ENCODE results near the gene TBC1D22A.
"Not testable (repeated sequence)": the region's sequence is repeated elsewhere in the genome, so short reads cannot be mapped to it uniquely, and the experiment has no call there.

Gene TBC1D22A

GRCh38 chr22:47123827-47124442 lies 361.5 kb downstream of the TBC1D22A start:
- no peak for DNase-seq (ENCODE audit: low spot score)

DNA sequence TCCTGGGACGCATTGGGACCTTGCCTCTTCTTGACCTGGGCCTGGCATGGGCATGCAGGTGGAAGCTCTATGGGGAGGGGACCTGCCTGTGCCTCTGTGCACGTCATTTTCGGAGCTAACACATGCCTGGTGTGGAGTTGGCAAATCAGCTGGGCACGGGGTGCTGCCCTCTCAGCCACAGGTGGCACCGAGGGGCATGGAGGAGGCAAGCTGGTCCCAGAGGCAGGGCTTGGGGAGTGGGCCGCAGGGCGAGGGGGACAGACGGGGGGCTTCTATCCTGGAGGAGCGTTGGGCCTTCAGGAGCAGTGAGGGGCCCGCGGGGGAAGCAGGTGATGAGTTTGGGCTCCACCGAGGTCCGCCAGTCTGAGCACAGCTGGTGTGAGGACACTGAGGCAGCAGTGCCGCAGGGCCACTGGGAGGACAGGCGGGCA lies 362.0 kb downstream of the TBC1D22A start:
- DNase-seq (ENCODE audit: low spot score): no peak

DNA sequence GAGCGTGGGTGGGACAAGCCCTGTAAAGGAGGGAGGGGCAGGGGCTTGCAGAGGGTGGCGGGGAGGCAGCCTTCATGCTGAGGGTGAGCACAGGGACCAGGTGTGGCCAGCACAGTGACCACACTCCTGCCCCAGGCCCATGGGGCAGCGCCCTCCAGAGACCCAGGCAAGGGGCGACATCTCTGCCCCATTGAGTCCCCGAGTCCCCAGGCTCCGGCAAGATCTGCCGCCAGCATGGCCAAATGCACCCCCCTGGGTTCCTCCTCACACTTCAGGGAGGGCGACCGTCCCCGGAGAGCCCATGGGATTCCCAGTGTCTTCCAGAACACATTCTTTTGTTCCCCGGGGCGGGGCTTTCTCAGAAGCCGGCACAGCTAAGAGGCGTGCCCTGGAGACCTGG lies 362.5 kb downstream of the TBC1D22A start:
- no peak for DNase-seq (ENCODE audit: low spot score)

DNA sequence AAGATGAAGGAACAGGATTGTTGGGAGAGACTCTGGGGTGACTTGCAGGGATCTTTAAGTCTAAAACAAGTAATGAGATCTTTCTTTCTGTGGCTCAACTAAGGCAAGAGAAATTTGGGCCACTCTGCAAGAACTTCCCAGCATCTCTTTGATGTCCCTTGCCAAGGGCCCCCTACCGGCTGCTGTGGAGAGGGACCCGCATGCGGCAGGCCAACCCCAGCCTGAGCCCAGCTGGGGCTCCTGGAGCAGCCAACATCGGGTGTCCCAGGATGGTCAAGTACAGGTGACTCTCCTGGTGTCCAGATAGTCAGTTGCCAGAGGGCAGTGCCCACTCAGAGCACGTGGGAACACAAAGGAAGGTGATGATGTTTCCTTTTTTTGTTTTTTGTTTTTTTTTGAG lies 363.2 kb downstream of the TBC1D22A start:
- no peak for DNase-seq (ENCODE audit: low spot score)

DNA sequence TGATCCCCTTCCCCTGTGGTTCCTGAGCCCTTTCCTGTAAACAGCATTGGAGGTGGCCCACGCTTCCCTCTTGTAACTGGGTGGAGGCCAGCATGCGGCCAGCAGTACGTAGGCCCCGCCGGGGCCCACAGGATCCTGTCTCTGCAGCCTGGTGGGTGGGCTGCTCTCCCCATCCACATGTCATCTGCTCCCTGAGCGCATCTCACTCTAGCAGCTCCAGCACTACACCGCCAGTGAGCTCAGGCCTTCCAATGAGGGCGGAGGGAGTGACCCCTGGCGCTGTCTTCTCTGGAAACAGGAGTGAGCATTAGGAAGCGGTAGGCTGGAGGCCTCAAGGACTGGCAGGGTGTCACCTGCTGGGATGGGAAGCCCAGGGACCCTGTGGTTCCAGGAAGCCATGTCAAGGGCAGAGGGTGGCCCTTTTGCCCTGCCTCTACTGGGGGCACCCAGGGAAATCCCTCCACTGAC lies 363.9 kb downstream of the TBC1D22A start:
- DNase-seq (ENCODE audit: low spot score): no peak

GRCh38 chr22:47127441-47127871 lies 365.0 kb downstream of the TBC1D22A start:
- no peak for DNase-seq (ENCODE audit: low spot score)

- no peak for DNase-seq (ENCODE audit: low spot score)
Measured at GRCh38 chr22:47128216-47128615, 365.8 kb downstream of the TBC1D22A start.

DNA sequence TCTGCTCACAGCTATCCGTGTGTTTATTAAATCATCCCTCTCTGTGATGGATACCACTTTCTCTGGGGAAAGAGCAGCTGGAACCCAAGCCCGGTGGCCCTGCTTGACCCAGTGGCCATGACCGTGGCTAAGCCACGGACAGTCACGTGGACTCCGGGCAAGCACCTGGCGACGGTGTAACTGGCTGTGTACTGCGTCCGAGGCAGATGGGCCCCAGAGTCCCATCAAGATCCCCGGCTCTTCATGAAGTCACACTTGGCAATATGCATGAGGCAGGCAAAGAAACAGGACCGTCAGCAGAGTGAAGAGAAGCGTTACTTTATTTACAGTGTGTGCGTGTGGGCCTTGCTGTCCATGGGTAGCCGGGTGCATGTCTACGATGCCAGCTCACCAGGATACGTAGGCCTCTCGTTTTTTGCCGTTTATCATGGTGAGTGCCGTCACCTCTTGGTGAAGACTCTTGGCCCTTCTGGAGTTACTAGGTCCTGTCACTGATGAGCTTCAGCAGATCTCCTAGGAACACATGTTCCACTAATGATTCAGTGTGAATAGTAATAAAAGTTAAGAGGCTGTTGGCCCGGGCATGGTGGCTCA lies 366.3 kb downstream of the TBC1D22A start:
- DNase-seq (ENCODE audit: low spot score): no peak

DNA sequence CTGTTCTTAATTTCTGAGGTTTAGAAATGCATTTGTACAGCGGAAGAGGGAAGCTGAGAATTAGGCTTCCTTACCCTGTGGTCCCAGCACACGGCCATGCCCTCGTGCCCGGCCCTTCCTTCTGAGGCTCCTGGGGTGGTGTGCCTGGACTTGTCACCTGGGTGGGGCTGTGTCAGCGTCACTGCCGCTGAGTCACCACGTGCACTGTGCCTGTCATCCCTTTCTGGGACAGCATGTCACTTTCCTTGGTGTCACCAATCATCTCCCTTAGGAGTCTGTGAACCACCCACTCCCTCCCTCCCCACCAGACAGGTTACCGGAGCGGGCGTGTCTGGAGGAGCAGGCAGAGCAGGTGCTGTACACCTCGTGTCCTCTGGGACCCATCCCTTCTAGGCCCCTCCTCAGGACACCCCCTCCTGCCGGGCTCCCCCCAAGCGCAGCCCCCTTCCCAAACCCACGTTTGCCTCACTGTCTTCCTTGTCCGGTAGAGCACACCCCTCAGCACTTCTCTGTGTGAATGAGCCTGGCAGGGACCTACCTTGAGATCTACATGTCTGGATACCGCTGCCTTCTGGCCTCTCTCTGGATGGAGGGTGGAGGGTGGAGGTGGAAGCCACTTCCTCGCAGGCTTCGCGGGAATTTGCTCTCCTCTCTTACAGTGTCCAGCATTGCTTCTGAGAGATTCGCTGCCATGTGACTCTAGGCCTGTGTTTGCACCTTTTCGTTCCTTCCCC lies 367.6 kb downstream of the TBC1D22A start:
- DNase-seq (ENCODE audit: low spot score): peak; percentile 67

- DNase-seq (ENCODE audit: low spot score): no peak
Measured at GRCh38 chr22:47130883-47131631, 368.6 kb downstream of the TBC1D22A start.

DNA sequence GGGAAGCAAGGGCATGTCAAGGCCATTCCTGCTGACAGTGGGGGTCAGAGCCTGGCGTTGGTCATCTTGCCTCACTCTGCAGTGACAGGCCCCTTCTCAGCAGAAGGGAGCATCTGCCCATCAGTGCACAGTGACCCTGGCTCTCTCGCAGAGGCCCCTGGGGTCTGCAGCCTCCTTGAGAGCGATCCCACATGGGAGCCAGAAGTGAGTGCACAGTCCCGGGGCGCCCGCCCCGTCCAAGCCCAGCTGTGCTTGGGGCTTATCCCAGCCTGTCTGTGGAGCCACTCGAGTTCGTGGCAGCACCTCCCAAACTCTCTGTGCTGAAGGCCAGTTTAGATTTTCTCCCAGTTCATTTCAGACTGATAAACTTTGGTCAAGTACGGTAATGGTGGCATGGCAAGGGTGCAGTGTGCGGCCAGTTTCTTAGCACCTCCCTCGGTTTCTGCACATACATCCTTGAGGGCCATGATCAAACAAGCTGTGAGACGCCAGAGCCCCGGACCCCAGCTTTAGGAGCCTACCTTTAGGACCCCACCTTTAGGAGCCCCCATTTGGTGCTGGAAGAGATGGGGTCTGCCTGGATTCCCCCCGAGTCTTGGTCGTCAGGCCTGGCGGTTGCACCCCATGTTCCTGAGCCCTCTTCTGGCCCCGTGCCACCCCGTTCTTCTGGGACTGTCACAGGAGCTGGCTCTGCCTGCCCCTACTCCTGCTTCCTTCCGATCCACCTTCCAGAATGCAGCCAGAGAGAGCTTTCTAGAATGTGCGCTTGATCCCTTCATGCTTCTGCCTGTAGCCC lies 369.4 kb downstream of the TBC1D22A start:
- no peak for DNase-seq (ENCODE audit: low spot score)

DNA sequence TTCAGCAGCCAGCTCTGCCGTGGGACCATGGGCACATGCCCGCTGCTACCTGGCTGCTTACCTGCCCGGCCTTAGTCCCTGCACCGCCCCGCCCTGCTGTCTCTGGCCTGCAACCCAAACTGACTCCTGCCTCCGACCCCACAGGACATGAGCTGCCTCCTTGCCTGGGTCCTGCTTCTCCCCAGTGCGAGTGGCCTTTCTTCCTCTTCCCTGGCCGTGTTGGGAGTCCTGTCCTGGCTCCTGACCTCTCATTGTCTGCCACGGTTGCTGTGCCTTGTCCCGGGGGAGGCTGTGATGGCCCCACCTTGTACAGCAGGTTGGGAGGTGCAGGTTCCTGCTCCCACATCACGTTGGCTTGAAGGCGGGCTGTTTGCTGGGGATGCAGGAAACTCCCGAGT lies 370.0 kb downstream of the TBC1D22A start:
- no peak for DNase-seq (ENCODE audit: low spot score)

GRCh38 chr22:47133061-47133969 lies 370.9 kb downstream of the TBC1D22A start:
- DNase-seq (ENCODE audit: low spot score): no peak

DNA sequence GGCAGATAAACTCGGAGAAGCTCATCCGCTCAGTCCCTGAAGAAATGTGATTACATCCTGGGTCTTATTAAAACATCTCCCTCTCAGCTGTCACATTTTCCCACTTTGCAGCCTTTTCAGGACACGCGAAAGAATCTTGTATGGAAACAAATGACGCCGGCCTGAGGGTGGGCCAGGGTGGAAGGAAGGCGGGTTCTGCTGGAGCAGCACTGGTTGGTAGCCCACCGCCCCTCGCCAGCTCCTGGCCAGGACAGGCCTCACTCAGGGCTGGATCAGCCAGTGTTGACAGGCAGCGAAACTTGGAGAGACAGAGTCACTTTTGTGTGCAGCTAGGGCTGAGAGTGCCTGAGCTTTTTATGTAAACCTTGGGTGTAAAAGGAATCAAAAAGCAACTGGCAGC lies 371.8 kb downstream of the TBC1D22A start:
- DNase-seq (ENCODE audit: low spot score): no peak

GRCh38 chr22:47135338-47135737 lies 372.9 kb downstream of the TBC1D22A start:
- no peak for DNase-seq (ENCODE audit: low spot score)

- no peak for DNase-seq (ENCODE audit: low spot score)
Measured at GRCh38 chr22:47136050-47136449, 373.6 kb downstream of the TBC1D22A start.

DNA sequence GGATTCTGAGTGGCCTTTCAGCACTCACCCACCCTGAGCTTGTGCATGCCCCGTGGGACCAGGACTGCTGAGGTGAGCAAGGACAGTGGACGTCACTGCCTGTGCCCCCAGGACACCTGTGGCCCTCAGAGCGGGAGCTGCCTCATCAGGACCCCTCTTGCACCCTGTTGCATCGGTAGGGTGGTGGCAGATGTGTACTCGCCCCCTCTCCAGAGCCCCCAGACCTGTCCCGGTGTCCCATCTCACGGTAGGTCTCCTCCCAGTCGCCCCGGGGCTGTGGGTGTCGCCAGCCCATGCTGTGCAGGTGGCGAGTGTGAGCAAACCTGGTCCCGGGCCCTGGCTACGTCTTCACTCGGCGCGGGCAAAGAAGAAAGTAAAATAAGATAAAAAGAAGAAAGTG lies 374.2 kb downstream of the TBC1D22A start:
- no peak for DNase-seq (ENCODE audit: low spot score)

- DNase-seq (ENCODE audit: low spot score): no peak
Measured at GRCh38 chr22:47139013-47139789, 376.8 kb downstream of the TBC1D22A start.

DNA sequence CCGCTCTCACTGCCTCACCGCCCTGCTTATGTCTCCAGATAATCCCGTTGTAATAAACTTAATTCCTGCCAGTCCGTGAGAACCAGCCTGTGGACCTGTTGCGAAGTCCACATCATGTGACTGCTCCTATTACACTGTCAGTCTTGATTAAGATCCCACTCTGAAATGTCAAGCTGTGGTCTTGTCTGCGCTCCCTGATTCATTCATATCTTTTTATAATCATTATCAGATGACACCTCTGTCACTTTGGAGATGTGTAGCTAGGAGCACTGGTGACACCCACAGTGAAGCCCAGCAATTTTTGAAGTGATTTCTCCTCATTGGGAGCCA lies 377.3 kb downstream of the TBC1D22A start:
- no peak for DNase-seq (ENCODE audit: low spot score)

- not testable (repeated sequence) for DNase-seq (ENCODE audit: low spot score)
Measured at GRCh38 chr22:47140975-47141374, 378.5 kb downstream of the TBC1D22A start.

All from putamen (tissue), 1 donor.